K562 (cell line): ENCODE data around the gene PLEKHM3. TPM values are rescaled to one million over a fixed set of nuclear protein-coding genes. Genes with fewer than 3 reads are reported as not detected.

ENCODE experiments used
- ATAC-seq: fragments of 200-7000 bp; cut with Tn5 transposase; 3 replicates; pipeline ENCODE4 v1.9.1; 2020; ENCODE audit warnings: moderate library complexity
- BruUV-seq: library from RNA; stranded (reverse); fragments of 400-500 nt; replicated peaks from 2 replicates; lab custom pipeline; 2021; lab: Mats Ljungman, UMichigan
- CTCF ChIA-PET: fragments of 300-600 bp; formaldehyde crosslinking; extraction: SDS; loops from one replicate; lab custom pipeline; 2021; ENCODE audit warnings: low intra/inter-chr PET ratio; lab: Yijun Ruan, JAX
- POLR2A ChIA-PET: fragments of 300-600, 350-650 bp; sonication (Branson Sonifier 250); formaldehyde crosslinking; extraction: SDS; loops from one replicate; lab custom pipeline; 2021; ENCODE audit warnings: antibody characterized with exemption, inconsistent platforms; lab: Yijun Ruan, JAX
- DNase-seq, 4 experiments: peaks; one replicate each; pipeline versions ENCODE4 v3.0.0 to v3.0.0-alpha.2; 2011 to 2018; ENCODE audit warnings: low spot score in 3 of 4, mixed read lengths in 3 of 4; ENCODE audit errors: extremely low read depth in 1 of 4
- FAIRE-seq: peaks from 2 replicates; lab custom pipeline; 2011; peaks lifted over from hg19 to GRCh38; lab: Jason Lieb, UNC
- H2AFZ ChIP-seq: 2 replicates; pipeline ENCODE4 v1.6.0; 2011; ENCODE audit warnings: low read depth, low read length, control low read depth, inconsistent platforms
- H3K27ac ChIP-seq: fragments of 200-600 bp; 3 replicates; pipeline ENCODE4 v1.8.0; 2011; ENCODE audit warnings: low read depth, mild to moderate bottlenecking, control low read depth, inconsistent platforms, low read length, moderate library complexity, mixed read lengths; ENCODE audit errors: extremely low read depth
- H3K27me3 ChIP-seq, 2 experiments: fragments of 300-600 bp in 1 of 2; 2 replicates in 1 of 2; 3 replicates in 1 of 2; pipeline versions ENCODE4 v1.6.0 to v1.8.0; 2011; ENCODE audit warnings: inconsistent platforms in 2 of 2, low read length in 2 of 2, mild to moderate bottlenecking in 1 of 2, mixed read lengths in 1 of 2, moderate library complexity in 1 of 2; ENCODE audit not compliant: control insufficient read depth in 2 of 2, insufficient read depth in 2 of 2
- H3K36me3 ChIP-seq: fragments of 300-600 bp; 3 replicates; pipeline ENCODE4 v1.8.0; 2011; ENCODE audit warnings: mild to moderate bottlenecking, low read length, inconsistent platforms; ENCODE audit not compliant: control insufficient read depth, insufficient read depth
- H3K4me1 ChIP-seq, 2 experiments: fragments of 200-600 bp in 1 of 2; replicated peaks in 1 of 2; 2 replicates in 1 of 2; 3 replicates in 1 of 2; pipeline versions ENCODE4 v1.5.1 to v1.8.0; 2011; ENCODE audit warnings: inconsistent platforms in 2 of 2, low read length in 2 of 2, mild to moderate bottlenecking in 1 of 2, mixed read lengths in 1 of 2, moderate library complexity in 1 of 2; ENCODE audit not compliant: control insufficient read depth in 2 of 2, insufficient read depth in 2 of 2
- H3K4me2 ChIP-seq: 2 replicates; pipeline ENCODE4 v1.6.1; 2011; ENCODE audit warnings: low read length, control low read depth, inconsistent platforms, mixed read lengths; ENCODE audit not compliant: insufficient read depth
- H3K4me3 ChIP-seq: fragments of 200-600 bp; sonication (generic), shearing (Covaris generic); 2 replicates; pipeline ENCODE4 v1.5.1; 2016; ENCODE audit warnings: control low read depth, inconsistent platforms
- H3K79me2 ChIP-seq: fragments of 200-600 bp; 3 replicates; pipeline ENCODE4 v1.8.0; 2011; ENCODE audit warnings: low read length, inconsistent platforms; ENCODE audit not compliant: control insufficient read depth, insufficient read depth
- H3K9ac ChIP-seq, 2 experiments: 2 replicates each; pipeline versions ENCODE4 v1.6.0 to v1.6.1; 2011; ENCODE audit warnings: low read depth in 2 of 2, low read length in 2 of 2, control low read depth in 1 of 2, inconsistent platforms in 1 of 2, mild to moderate bottlenecking in 1 of 2, mixed read lengths in 1 of 2; ENCODE audit not compliant: insufficient read depth in 1 of 2
- H3K9me1 ChIP-seq: one replicate; pipeline ENCODE4 v1.6.0; 2011; ENCODE audit warnings: inconsistent platforms, mild to moderate bottlenecking, low read length, moderate library complexity; ENCODE audit not compliant: control insufficient read depth, insufficient read depth
- H3K9me3 ChIP-seq: replicated peaks from 2 replicates; pipeline ENCODE4 v1.5.1; 2011; ENCODE audit warnings: low read depth, low read length, inconsistent platforms; ENCODE audit not compliant: control insufficient read depth, insufficient read depth
- H4K20me1 ChIP-seq: replicated peaks from 2 replicates; pipeline ENCODE4 v1.6.1; 2011; ENCODE audit warnings: low read length, inconsistent platforms, mixed read lengths; ENCODE audit not compliant: control insufficient read depth, insufficient read depth
- MAZ ChIP-seq, 2 experiments: fragments of 450-650 bp in 1 of 2; sonication (generic) in 1 of 2; formaldehyde crosslinking; IDR thresholded peaks in 1 of 2; conservative IDR thresholded peaks in 1 of 2; 2 replicates each; pipeline versions ENCODE4 v1.4.0 to v1.5.0; 2020; ENCODE audit warnings: mild to moderate bottlenecking in 1 of 2, missing genetic modification reagents in 1 of 2
- NR4A1 ChIP-seq, 2 experiments: fragments of 250-450 bp in 1 of 2; fragments of 450-650 bp in 1 of 2; sonication (Bioruptor Pico) in 1 of 2; IDR thresholded peaks; 2 replicates each; pipeline versions ENCODE4 v1.4.0 to v1.6.1; 2016 to 2020; ENCODE audit warnings: mild to moderate bottlenecking in 2 of 2, missing compliant biosample characterization in 1 of 2, missing genetic modification characterization in 1 of 2, moderate library complexity in 1 of 2
- SMAD3 ChIP-seq: fragments of 450-650 bp; formaldehyde crosslinking; conservative IDR thresholded peaks from 2 replicates; pipeline ENCODE4 v1.4.0; 2020; ENCODE audit warnings: mild to moderate bottlenecking
- SMAD4 ChIP-seq: fragments of 250-450 bp; sonication (Bioruptor Pico); conservative IDR thresholded peaks from 2 replicates; pipeline ENCODE4 v1.8.0; 2021; ENCODE audit warnings: inconsistent platforms, mild to moderate bottlenecking, moderate library complexity
- SMARCA4 ChIP-seq: fragments of 450-650 bp; IDR thresholded peaks from 2 replicates; pipeline ENCODE4 v1.6.1; 2016
- XRCC4 ChIP-seq: IDR thresholded peaks from one replicate; pipeline ENCODE4 v1.6.1; 2011; ENCODE audit not compliant: insufficient read depth, insufficient read length; ENCODE audit errors: extremely low read depth
- ZNF133 ChIP-seq: fragments of 250-450 bp; sonication (Bioruptor Pico); IDR thresholded peaks from 2 replicates; pipeline ENCODE4 v1.4.0; 2020; ENCODE audit warnings: mild to moderate bottlenecking
- ZNF316 ChIP-seq: fragments of 450-650 bp; IDR thresholded peaks from 2 replicates; pipeline ENCODE4 v1.6.1; 2016
- ZZZ3 ChIP-seq: fragments of 450-650 bp; IDR thresholded peaks from 2 replicates; pipeline ENCODE4 v1.6.1; 2016; ENCODE audit warnings: antibody characterized with exemption, mild to moderate bottlenecking, moderate library complexity
- WGBS: fragments of 100-300 bp; shearing (Covaris generic); methylation state at CpG from one replicate; pipeline ENCODE4 v1.1.6; 2016; ENCODE audit warnings: low coverage, mixed read lengths; ENCODE audit not compliant: insufficient coverage; ENCODE audit errors: missing lambda C conversion rate; 5-methylcytosine and 5-hydroxymethylcytosine counted together
- in situ Hi-C: fragments of 300-500 bp; cut with MboI; formaldehyde crosslinking; loops from 4 replicates; pipeline ENCODE4 v1.15.0; 2018; ENCODE audit warnings: inconsistent platforms, mixed read lengths
- intact Hi-C: fragments of 100-400 bp; cut with micrococcal nuclease; formaldehyde crosslinking; loops from 2 replicates; pipeline ENCODE4 v1.14.2; 2022
- polyA plus RNA-seq, 8 experiments: library from polyadenylated mRNA; depleted of rRNA in 4 of 8; stranded (reverse) in 5 of 8; unstranded in 3 of 8; fragments of >200 nt; fragmentation: Nextera tagmentation in 2 of 8; fragmentation: Illumina TruSeq in 1 of 8; extraction: Ambion mirVana in 2 of 8; extraction: Trizol in 1 of 8; gene quantifications; 2 replicates each; pipeline versions ENCODE4 v1.2.1 to v1.2.3, GENCODE V29; 2011 to 2014; ENCODE audit warnings: inconsistent platforms in 1 of 8, missing spikeins in 1 of 8
- total RNA-seq, 7 experiments: library from RNA; depleted of rRNA in 6 of 7; stranded (reverse); fragments of >200 nt in 6 of 7; fragmentation: Illumina TruSeq in 2 of 7; extraction: Trizol in 2 of 7; gene quantifications; 2 replicates each; pipeline versions ENCODE4 v1.2.1 to v1.2.3, GENCODE V29; 2011 to 2021; ENCODE audit warnings: low replicate concordance in 1 of 7
- TF ChIP-seq, protein P1 (sequence below): fragments of 450-650 bp; formaldehyde crosslinking; IDR thresholded peaks from 2 replicates; pipeline ENCODE4 v1.4.0; 2020; ENCODE audit warnings: mild to moderate bottlenecking, moderate library complexity
- TF ChIP-seq, protein P2 (sequence below): fragments of 250-450 bp; sonication (Bioruptor Pico); IDR thresholded peaks from 2 replicates; pipeline ENCODE4 v1.5.0; 2021; ENCODE audit warnings: mild to moderate bottlenecking, borderline replicate concordance

PLEKHM3 gene
- total and polyA plus RNA-seq, 9 of the 15 experiments (the other 6 are each of a cell fraction or from before 2014, with no cell fraction given) = 0.24 to 1.6 (median 1.0) TPM

DNA sequence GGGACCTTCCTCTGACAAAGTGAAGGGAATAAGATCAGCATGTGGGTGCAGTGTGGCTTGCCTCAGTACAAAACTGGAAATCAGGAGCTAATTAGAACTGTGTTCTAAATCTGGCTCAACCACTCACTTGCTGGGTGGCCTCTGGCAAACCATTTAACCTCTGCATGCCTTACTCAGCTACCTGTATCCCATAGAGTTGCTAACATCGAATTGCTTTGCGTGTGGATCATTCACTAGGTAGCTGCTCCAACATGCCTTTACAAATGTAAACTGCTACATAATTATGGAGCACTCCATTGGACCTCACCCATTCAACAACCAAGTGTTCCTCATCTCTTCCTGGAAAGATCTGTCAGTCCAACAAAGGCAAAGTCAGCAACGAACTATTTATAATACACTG is 19.0 kb downstream of the PLEKHM3 start:
- TF ChIP-seq SMAD4 (CRISPR knock-in tag) (no peak), NR4A1 (CRISPR knock-in tag; IDR thresholded peaks at IDR 0.05) (no peak), NR4A1 (tag; IDR thresholded peaks at IDR 0.05) (no peak)
- TF ChIP-seq, protein P1, sequence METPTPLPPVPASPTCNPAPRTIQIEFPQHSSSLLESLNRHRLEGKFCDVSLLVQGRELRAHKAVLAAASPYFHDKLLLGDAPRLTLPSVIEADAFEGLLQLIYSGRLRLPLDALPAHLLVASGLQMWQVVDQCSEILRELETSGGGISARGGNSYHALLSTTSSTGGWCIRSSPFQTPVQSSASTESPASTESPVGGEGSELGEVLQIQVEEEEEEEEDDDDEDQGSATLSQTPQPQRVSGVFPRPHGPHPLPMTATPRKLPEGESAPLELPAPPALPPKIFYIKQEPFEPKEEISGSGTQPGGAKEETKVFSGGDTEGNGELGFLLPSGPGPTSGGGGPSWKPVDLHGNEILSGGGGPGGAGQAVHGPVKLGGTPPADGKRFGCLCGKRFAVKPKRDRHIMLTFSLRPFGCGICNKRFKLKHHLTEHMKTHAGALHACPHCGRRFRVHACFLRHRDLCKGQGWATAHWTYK = no peak
- Histone ChIP-seq H3K9ac (no peak overlapping the region), H3K36me3 (no peaks in the 10 kb centered on the region), H3K4me2 (no peak overlapping the region), H3K27me3 (no peaks in the 10 kb centered on the region), H3K27ac (no peak overlapping the region), H3K9me1 (no peaks in the 10 kb centered on the region), H3K9me3 (no peaks in the 10 kb centered on the region), H4K20me1 (no peaks in the 10 kb centered on the region), H3K4me1 (no peaks in the 10 kb centered on the region), H3K4me3 (no peak overlapping the region), H3K79me2 (no peaks in the 10 kb centered on the region), H2AFZ (no peak overlapping the region)
- 33% methylated on average over 3 of the region's 3 CpGs for WGBS
- FAIRE-seq (no peak), DNase-seq (no peak), ATAC-seq (no peak)
- in situ Hi-C loops (no loop called here), intact Hi-C loops (no loop called here)
- POLR2A ChIA-PET = no interaction called here
- no TSS peak for BruUV-seq
- CTCF ChIA-PET = no interaction called here

DNA sequence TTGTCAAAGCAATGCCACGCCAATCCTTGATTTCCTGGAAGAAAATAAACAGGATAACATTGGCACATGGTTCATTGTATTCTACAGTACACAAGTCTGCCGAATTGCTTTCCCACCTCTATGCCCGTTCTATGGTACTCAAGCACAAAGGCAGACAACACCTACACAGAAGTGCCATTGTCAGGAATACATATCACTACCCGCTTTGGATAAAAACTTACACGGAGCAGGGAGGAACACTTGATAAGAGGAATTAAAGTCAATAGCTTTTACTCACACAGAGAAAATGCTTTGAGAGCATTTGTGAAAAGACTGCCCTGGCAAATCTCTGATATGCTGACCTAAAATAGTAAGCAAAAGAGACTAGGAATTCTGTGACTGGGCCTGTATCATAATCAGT is 23.4 kb downstream of the PLEKHM3 start:
- CTCF ChIA-PET = no interaction called here
- H3K4me3 ChIP-seq = no peak overlapping the region
- in situ Hi-C loops = no loop called here
- TF ChIP-seq, protein P2, sequence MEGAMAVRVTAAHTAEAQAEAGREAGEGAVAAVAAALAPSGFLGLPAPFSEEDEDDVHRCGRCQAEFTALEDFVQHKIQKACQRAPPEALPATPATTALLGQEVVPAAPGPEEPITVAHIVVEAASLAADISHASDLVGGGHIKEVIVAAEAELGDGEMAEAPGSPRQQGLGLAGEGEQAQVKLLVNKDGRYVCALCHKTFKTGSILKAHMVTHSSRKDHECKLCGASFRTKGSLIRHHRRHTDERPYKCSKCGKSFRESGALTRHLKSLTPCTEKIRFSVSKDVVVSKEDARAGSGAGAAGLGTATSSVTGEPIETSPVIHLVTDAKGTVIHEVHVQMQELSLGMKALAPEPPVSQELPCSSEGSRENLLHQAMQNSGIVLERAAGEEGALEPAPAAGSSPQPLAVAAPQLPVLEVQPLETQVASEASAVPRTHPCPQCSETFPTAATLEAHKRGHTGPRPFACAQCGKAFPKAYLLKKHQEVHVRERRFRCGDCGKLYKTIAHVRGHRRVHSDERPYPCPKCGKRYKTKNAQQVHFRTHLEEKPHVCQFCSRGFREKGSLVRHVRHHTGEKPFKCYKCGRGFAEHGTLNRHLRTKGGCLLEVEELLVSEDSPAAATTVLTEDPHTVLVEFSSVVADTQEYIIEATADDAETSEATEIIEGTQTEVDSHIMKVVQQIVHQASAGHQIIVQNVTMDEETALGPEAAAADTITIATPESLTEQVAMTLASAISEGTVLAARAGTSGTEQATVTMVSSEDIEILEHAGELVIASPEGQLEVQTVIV (CRISPR knock-in tag) = no peak
- TF ChIP-seq ZNF133 (CRISPR knock-in tag) (no peak), SMARCA4 (no peak), MAZ (CRISPR knock-in tag; conservative IDR thresholded peaks at IDR 0.05 in 1 of 2, IDR thresholded peaks at IDR 0.05 in 1 of 2) (no peak), XRCC4 (no peak), ZNF316 (no peak), SMAD3 (CRISPR knock-in tag) (no peak), ZZZ3 (no peak)
- TF ChIP-seq, all 486 proteins: peak for 0
- H3K4me1 ChIP-seq = no peaks in the 10 kb centered on the region
- BruUV-seq = no TSS peak
- no peaks in the 10 kb centered on the region for H3K9me1 ChIP-seq
- no peak for ATAC-seq
- no peak overlapping the region for H3K27ac ChIP-seq
- H3K9me3 ChIP-seq = no peaks in the 10 kb centered on the region
- no peaks in the 10 kb centered on the region for H4K20me1 ChIP-seq
- 54% methylated on average over 5 of the region's 5 CpGs for WGBS
- H2AFZ ChIP-seq = no peak overlapping the region
- no peak for FAIRE-seq
- H3K9ac ChIP-seq = no peak overlapping the region
- H3K27me3 ChIP-seq = no peaks in the 10 kb centered on the region
- no peak for DNase-seq
- POLR2A ChIA-PET = no interaction called here
- H3K36me3 ChIP-seq = no peaks in the 10 kb centered on the region
- no peak overlapping the region for H3K4me2 ChIP-seq
- intact Hi-C loops = no loop called here
- no peaks in the 10 kb centered on the region for H3K79me2 ChIP-seq
